ENCODE data around the gene GLYATL1B. TPM values are rescaled to one million over a fixed set of nuclear protein-coding genes. Genes with fewer than 3 reads are reported as not detected.
"Not testable (repeated sequence)": the region's sequence is repeated elsewhere in the genome, so short reads cannot be mapped to it uniquely, and the experiment has no call there.

The GLYATL1B gene
- total RNA-seq, 1 donor from 2014 or later = not detected

GRCh38 chr11:59076876-59077571 lies 9.1 kb upstream of the GLYATL1B start:
- no peaks in the 10 kb centered on the region for H3K9me3 Mint-ChIP-seq
- intact Hi-C loops (cut with micrococcal nuclease) = no loop called here

GRCh38 chr11:59078435-59078834 lies 7.7 kb upstream of the GLYATL1B start:
- intact Hi-C loops (cut with micrococcal nuclease) = no loop called here
- Mint-ChIP-seq H3K4me1 (ENCODE audit: low read depth) (no peaks in the 10 kb centered on the region), H3K27ac (no peak overlapping the region), H3K36me3 (ENCODE audit: low read depth) (no peaks in the 10 kb centered on the region), H3K4me3 (ENCODE audit: low read depth) (no peak overlapping the region), H3K9me3 (no peaks in the 10 kb centered on the region), H3K27me3 (ENCODE audit: low read depth) (peaks cover 17% of the 10 kb centered on the region)
- no peak for DNase-seq (ENCODE audit: low spot score)

More at GRCh38 chr11:59076876-59077571, 9.1 kb upstream of the GLYATL1B start:
- Mint-ChIP-seq H3K4me3 (ENCODE audit: low read depth) (no peak overlapping the region), H3K4me1 (ENCODE audit: low read depth) (no peaks in the 10 kb centered on the region), H3K36me3 (ENCODE audit: low read depth) (no peaks in the 10 kb centered on the region), H3K27ac (no peak overlapping the region), H3K27me3 (ENCODE audit: low read depth) (peaks cover 29% of the 10 kb centered on the region)
- no peak for DNase-seq (ENCODE audit: low spot score)

GRCh38 chr11:59079086-59079485 lies 7.0 kb upstream of the GLYATL1B start:
- H3K27ac Mint-ChIP-seq = no peak overlapping the region
- no peak overlapping the region for H3K4me3 Mint-ChIP-seq (ENCODE audit: low read depth)
- H3K36me3 Mint-ChIP-seq (ENCODE audit: low read depth) = no peaks in the 10 kb centered on the region
- intact Hi-C loops (cut with micrococcal nuclease) = no loop called here
- no peak for DNase-seq (ENCODE audit: low spot score)
- peaks cover 20% of the 10 kb centered on the region for H3K27me3 Mint-ChIP-seq (ENCODE audit: low read depth)
- H3K9me3 Mint-ChIP-seq = no peaks in the 10 kb centered on the region
- H3K4me1 Mint-ChIP-seq (ENCODE audit: low read depth) = no peaks in the 10 kb centered on the region

- not testable (repeated sequence) for H3K4me1 Mint-ChIP-seq (ENCODE audit: low read depth)
These were observed 5.7 kb upstream of the GLYATL1B start for GRCh38 chr11:59080421-59080820.

GRCh38 chr11:59081430-59082020 lies 4.6 kb upstream of the GLYATL1B start:
- H3K9me3 Mint-ChIP-seq; H3K36me3 Mint-ChIP-seq (ENCODE audit: low read depth); H3K27ac Mint-ChIP-seq; H3K4me3 Mint-ChIP-seq (ENCODE audit: low read depth); DNase-seq (ENCODE audit: low spot score); H3K4me1 Mint-ChIP-seq (ENCODE audit: low read depth); intact Hi-C loops (cut with micrococcal nuclease): not testable (repeated sequence)
- peaks cover 14% of the 10 kb centered on the region for H3K27me3 Mint-ChIP-seq (ENCODE audit: low read depth)

More at GRCh38 chr11:59080421-59080820, 5.7 kb upstream of the GLYATL1B start:
- DNase-seq (ENCODE audit: low spot score); H3K27ac Mint-ChIP-seq; intact Hi-C loops (cut with micrococcal nuclease); H3K36me3 Mint-ChIP-seq (ENCODE audit: low read depth); H3K9me3 Mint-ChIP-seq; H3K4me3 Mint-ChIP-seq (ENCODE audit: low read depth): not testable (repeated sequence)
- H3K27me3 Mint-ChIP-seq (ENCODE audit: low read depth) = peaks cover 13% of the 10 kb centered on the region

GRCh38 chr11:59088162-59088561 lies 2.1 kb downstream of the GLYATL1B start:
- no peaks in the 10 kb centered on the region for H3K9me3 Mint-ChIP-seq
- no peaks in the 10 kb centered on the region for H3K36me3 Mint-ChIP-seq (ENCODE audit: low read depth)
- intact Hi-C loops (cut with micrococcal nuclease) = no loop called here
- H3K4me3 Mint-ChIP-seq (ENCODE audit: low read depth) = no peak overlapping the region
- peaks cover 23% of the 10 kb centered on the region for H3K27me3 Mint-ChIP-seq (ENCODE audit: low read depth)
- H3K4me1 Mint-ChIP-seq (ENCODE audit: low read depth) = no peaks in the 10 kb centered on the region
- DNase-seq (ENCODE audit: low spot score) = no peak
- H3K27ac Mint-ChIP-seq = no peak overlapping the region

GRCh38 chr11:59093576-59093975 lies 7.5 kb downstream of the GLYATL1B start:
- intact Hi-C loops (cut with micrococcal nuclease); H3K4me1 Mint-ChIP-seq (ENCODE audit: low read depth); H3K4me3 Mint-ChIP-seq (ENCODE audit: low read depth); DNase-seq (ENCODE audit: low spot score); H3K9me3 Mint-ChIP-seq; H3K36me3 Mint-ChIP-seq (ENCODE audit: low read depth); H3K27ac Mint-ChIP-seq: not testable (repeated sequence)
- peaks cover 14% of the 10 kb centered on the region for H3K27me3 Mint-ChIP-seq (ENCODE audit: low read depth)

- peaks cover 15% of the 10 kb centered on the region for H3K27me3 Mint-ChIP-seq (ENCODE audit: low read depth)
- H3K4me3 Mint-ChIP-seq (ENCODE audit: low read depth); H3K9me3 Mint-ChIP-seq; H3K4me1 Mint-ChIP-seq (ENCODE audit: low read depth); H3K36me3 Mint-ChIP-seq (ENCODE audit: low read depth); intact Hi-C loops (cut with micrococcal nuclease); H3K27ac Mint-ChIP-seq; DNase-seq (ENCODE audit: low spot score): not testable (repeated sequence)
These were observed 9.1 kb downstream of the GLYATL1B start for GRCh38 chr11:59095225-59095624.

GRCh38 chr11:59095972-59096575 lies 10.0 kb downstream of the GLYATL1B start:
- H3K36me3 Mint-ChIP-seq (ENCODE audit: low read depth); H3K4me1 Mint-ChIP-seq (ENCODE audit: low read depth); intact Hi-C loops (cut with micrococcal nuclease); DNase-seq (ENCODE audit: low spot score); H3K27ac Mint-ChIP-seq; H3K9me3 Mint-ChIP-seq; H3K4me3 Mint-ChIP-seq (ENCODE audit: low read depth): not testable (repeated sequence)
- peaks cover 16% of the 10 kb centered on the region for H3K27me3 Mint-ChIP-seq (ENCODE audit: low read depth)

GRCh38 chr11:59097113-59097708 lies 11.1 kb downstream of the GLYATL1B start:
- H3K27me3 Mint-ChIP-seq (ENCODE audit: low read depth) = peaks cover 15% of the 10 kb centered on the region
- intact Hi-C loops (cut with micrococcal nuclease) = loop anchor here (1.0 kb wide), 2 partner anchors 39 to 61 kb away; no protein-coding TSS in a partner anchor
- H3K4me3 Mint-ChIP-seq (ENCODE audit: low read depth) = no peak overlapping the region
- H3K4me1 Mint-ChIP-seq (ENCODE audit: low read depth) = peaks cover 7% of the 10 kb centered on the region
- H3K36me3 Mint-ChIP-seq (ENCODE audit: low read depth) = no peaks in the 10 kb centered on the region
- peak; percentile 40 for DNase-seq (ENCODE audit: low spot score)
- no peaks in the 10 kb centered on the region for H3K9me3 Mint-ChIP-seq
- H3K27ac Mint-ChIP-seq = no peak overlapping the region

- H3K4me3 Mint-ChIP-seq (ENCODE audit: low read depth); H3K9me3 Mint-ChIP-seq; H3K27ac Mint-ChIP-seq; DNase-seq (ENCODE audit: low spot score); H3K36me3 Mint-ChIP-seq (ENCODE audit: low read depth): not testable (repeated sequence)
- Mint-ChIP-seq H3K27me3 (ENCODE audit: low read depth) (peaks cover 15% of the 10 kb centered on the region), H3K4me1 (ENCODE audit: low read depth) (peaks cover 13% of the 10 kb centered on the region)
- intact Hi-C loops (cut with micrococcal nuclease) = loop anchor here (1.0 kb wide), 2 partner anchors 38 to 60 kb away; no protein-coding TSS in a partner anchor
These were observed 11.8 kb downstream of the GLYATL1B start for GRCh38 chr11:59097938-59098337.

GRCh38 chr11:59102259-59102765 lies 16.2 kb downstream of the GLYATL1B start:
- H3K9me3 Mint-ChIP-seq = no peaks in the 10 kb centered on the region
- peaks cover 7% of the 10 kb centered on the region for H3K36me3 Mint-ChIP-seq (ENCODE audit: low read depth)
- intact Hi-C loops (cut with micrococcal nuclease) = no loop called here
- DNase-seq (ENCODE audit: low spot score) = peak; percentile 55
- H3K4me1 Mint-ChIP-seq (ENCODE audit: low read depth) = peaks cover 30% of the 10 kb centered on the region
- no peak overlapping the region for H3K27ac Mint-ChIP-seq
- peak overlapping the region; percentile 66 for H3K4me3 Mint-ChIP-seq (ENCODE audit: low read depth)
- H3K27me3 Mint-ChIP-seq (ENCODE audit: low read depth) = peaks cover 13% of the 10 kb centered on the region

Data from activated T-helper 2 cell treated with anti-CD3 and anti-CD28 coated beads, Interferon-gamma antibody, Interleukin-2, Interleukin-4, amounts not matched to agents 10 μg/mL and 5 μg/mL and 100 μg/mL, durations not matched to agents 14 hours and 24 hours and 36 hours (primary cell).